PC-9 (cell line): ENCODE measurements around the gene IBA57. TPM values are rescaled to one million over a fixed set of nuclear protein-coding genes. Genes with fewer than 3 reads are reported as not detected.

ENCODE experiments used
- BruUV-seq: library from RNA; stranded (reverse); fragments of 400-500 nt; replicated peaks from 2 replicates; lab custom pipeline; 2021; lab: Mats Ljungman, UMichigan
- CTCF ChIA-PET: fragments of 300-600 bp; sonication (Branson Sonifier 250); formaldehyde crosslinking; loops from one replicate; lab custom pipeline; 2022; ENCODE audit warnings: antibody characterized with exemption; lab: Charles Lee
- POLR2A ChIA-PET: fragments of 300-600 bp; sonication (Branson Sonifier 250); formaldehyde crosslinking; loops from one replicate; lab custom pipeline; 2022; ENCODE audit warnings: antibody characterized with exemption; ENCODE audit not compliant: unreplicated experiment; lab: Charles Lee
- DNase-seq, 2 experiments: peaks; one replicate each; pipeline versions ENCODE4 v3.0.0 to v3.0.0-alpha.2; 2015 to 2022; ENCODE audit warnings: mixed read lengths in 1 of 2
- H2AFZ ChIP-seq: fragments of 200-600 bp; sonication (generic); 2 replicates; pipeline ENCODE4 v1.8.1; 2017; ENCODE audit warnings: antibody characterized with exemption
- H3F3A ChIP-seq: fragments of 200-600 bp; sonication (generic); 2 replicates; pipeline ENCODE4 v1.8.1; 2017; ENCODE audit warnings: antibody characterized with exemption, mild to moderate bottlenecking, low read depth; ENCODE audit not compliant: insufficient read depth
- H3K27ac ChIP-seq: fragments of 200-600 bp; sonication (generic); 2 replicates; pipeline ENCODE4 v1.6.1; 2016; ENCODE audit warnings: mixed run types
- H3K27me3 ChIP-seq: fragments of 200-600 bp; sonication (generic); 2 replicates; pipeline ENCODE4 v1.6.1; 2016; ENCODE audit warnings: low read depth, mixed run types; ENCODE audit not compliant: insufficient read depth
- H3K36me3 ChIP-seq: fragments of 200-600 bp; sonication (generic); 2 replicates; pipeline ENCODE4 v1.6.1; 2016; ENCODE audit warnings: low read depth, mixed run types
- H3K4me1 ChIP-seq: fragments of 200-600 bp; sonication (generic); replicated peaks from 2 replicates; pipeline ENCODE4 v1.6.1; 2016; ENCODE audit warnings: mixed run types; ENCODE audit not compliant: insufficient read depth
- H3K4me2 ChIP-seq: fragments of 200-600 bp; sonication (generic); 2 replicates; pipeline ENCODE4 v1.6.1; 2017; ENCODE audit warnings: mixed run types
- H3K4me3 ChIP-seq: fragments of 200-600 bp; sonication (generic); 2 replicates; pipeline ENCODE4 v1.6.1; 2016; ENCODE audit warnings: mixed run types
- H3K79me2 ChIP-seq: fragments of 200-600 bp; sonication (generic); 2 replicates; pipeline ENCODE4 v1.6.1; 2017; ENCODE audit warnings: low read depth, mixed run types
- H3K9me2 ChIP-seq: fragments of 200-600 bp; sonication (generic); 2 replicates; pipeline ENCODE4 v1.8.1; 2017; ENCODE audit warnings: mild to moderate bottlenecking; ENCODE audit not compliant: insufficient read depth
- H3K9me3 ChIP-seq: fragments of 200-600 bp; sonication (generic); 2 replicates; pipeline ENCODE4 v1.8.1; 2016; ENCODE audit warnings: low read depth; ENCODE audit not compliant: insufficient read depth
- H4K20me1 ChIP-seq: fragments of 200-600 bp; sonication (generic); 2 replicates; pipeline ENCODE4 v1.8.1; 2017; ENCODE audit not compliant: insufficient read depth
- EZH2 ChIP-seq: fragments of 200-600 bp; sonication (generic); IDR thresholded peaks from 2 replicates; pipeline ENCODE4 v1.8.0; 2017; ENCODE audit warnings: antibody characterized with exemption, low read depth
- intact Hi-C: fragments of 100-400 bp; cut with micrococcal nuclease; formaldehyde crosslinking; loops from one replicate; pipeline ENCODE4 v1.10.0; 2022; ENCODE audit not compliant: unreplicated experiment
- total RNA-seq: library from RNA; stranded (reverse); gene quantifications from 2 replicates; pipeline ENCODE4 v1.2.3, GENCODE V29; 2021
- TF ChIP-seq, protein P1 (sequence below): fragments of 200-600 bp; sonication (generic); conservative IDR thresholded peaks from 2 replicates; pipeline ENCODE4 v1.6.1; 2017; ENCODE audit warnings: mixed run types, antibody characterized with exemption, mild to moderate bottlenecking, moderate library complexity

Gene IBA57
- total RNA-seq, 1 experiment from 2014 or later: 7.8 TPM

DNA sequence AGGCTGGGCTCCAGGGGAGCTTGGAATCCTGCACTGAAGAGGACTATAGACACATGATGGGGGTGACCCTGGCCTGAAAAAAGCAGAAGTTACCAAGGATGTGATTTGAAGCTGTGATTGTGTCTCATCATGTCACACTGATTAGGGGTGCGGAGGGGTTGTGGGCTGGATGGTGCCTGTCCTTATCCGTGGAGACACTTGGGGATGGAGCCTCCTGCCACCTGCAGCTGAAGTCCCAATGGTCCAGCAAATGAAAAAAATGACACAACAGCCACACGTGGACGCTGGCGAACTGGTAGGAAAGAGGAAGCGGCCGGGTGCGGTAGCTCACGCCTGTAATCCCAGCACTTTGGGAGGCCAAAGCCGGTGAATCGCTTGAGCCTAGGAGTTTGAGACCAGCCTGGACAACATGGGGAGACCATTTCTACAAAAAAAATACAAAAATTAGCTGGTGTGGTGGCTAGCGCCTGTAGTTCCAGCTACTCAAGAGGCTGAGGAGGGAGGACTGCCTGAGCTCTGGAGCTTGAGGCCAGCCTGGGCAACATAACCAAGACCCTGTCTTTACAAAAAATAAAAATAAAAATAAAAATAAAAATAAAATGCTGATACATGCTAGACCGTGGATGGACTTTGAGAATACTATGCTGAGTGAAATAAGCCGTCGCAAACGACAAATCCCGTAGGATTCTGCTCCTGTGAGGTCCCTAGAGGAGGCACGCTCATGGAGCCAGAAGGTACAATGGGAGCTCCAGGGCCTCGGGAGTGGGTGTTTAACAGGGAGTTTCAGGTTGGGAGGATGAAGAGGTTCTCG is 838 bp upstream of the IBA57 start:
- no peaks in the 10 kb centered on the region for H3K36me3 ChIP-seq
- TSS peak; percentile 92 for BruUV-seq
- H3F3A ChIP-seq: peaks cover 7% of the 10 kb centered on the region; the same call in 1 of the 2 replicates
- 0 out of 2 replicates have a peak, but pooled peaks cover 21% of the 10 kb centered on the region for H3K79me2 ChIP-seq
- H3K27me3 ChIP-seq: no peaks in the 10 kb centered on the region
- peaks cover 13% of the 10 kb centered on the region for H3K4me1 ChIP-seq
- no peaks in the 10 kb centered on the region for H4K20me1 ChIP-seq
- peak overlapping the region; percentile 76; the same call in 1 of the 2 replicates for H2AFZ ChIP-seq
- TF ChIP-seq EZH2: no peak
- TF ChIP-seq, protein P1, sequence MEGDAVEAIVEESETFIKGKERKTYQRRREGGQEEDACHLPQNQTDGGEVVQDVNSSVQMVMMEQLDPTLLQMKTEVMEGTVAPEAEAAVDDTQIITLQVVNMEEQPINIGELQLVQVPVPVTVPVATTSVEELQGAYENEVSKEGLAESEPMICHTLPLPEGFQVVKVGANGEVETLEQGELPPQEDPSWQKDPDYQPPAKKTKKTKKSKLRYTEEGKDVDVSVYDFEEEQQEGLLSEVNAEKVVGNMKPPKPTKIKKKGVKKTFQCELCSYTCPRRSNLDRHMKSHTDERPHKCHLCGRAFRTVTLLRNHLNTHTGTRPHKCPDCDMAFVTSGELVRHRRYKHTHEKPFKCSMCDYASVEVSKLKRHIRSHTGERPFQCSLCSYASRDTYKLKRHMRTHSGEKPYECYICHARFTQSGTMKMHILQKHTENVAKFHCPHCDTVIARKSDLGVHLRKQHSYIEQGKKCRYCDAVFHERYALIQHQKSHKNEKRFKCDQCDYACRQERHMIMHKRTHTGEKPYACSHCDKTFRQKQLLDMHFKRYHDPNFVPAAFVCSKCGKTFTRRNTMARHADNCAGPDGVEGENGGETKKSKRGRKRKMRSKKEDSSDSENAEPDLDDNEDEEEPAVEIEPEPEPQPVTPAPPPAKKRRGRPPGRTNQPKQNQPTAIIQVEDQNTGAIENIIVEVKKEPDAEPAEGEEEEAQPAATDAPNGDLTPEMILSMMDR: no peak
- peak overlapping the region; percentile 88 for H3K4me2 ChIP-seq
- H3K9me3 ChIP-seq: no peaks in the 10 kb centered on the region
- ChIA-PET CTCF (interaction anchor here (0.6 to 1.5 kb wide), 5 partner anchors 9 to 1425 kb away, joined by 3 to 11 read pairs (median 8); no protein-coding TSS in a partner anchor), POLR2A (interaction anchor here (0.6 to 1.0 kb wide), 6 partner anchors 7 to 105 kb away, joined by 3 to 9 read pairs (median 4); no protein-coding TSS in a partner anchor)
- peak overlapping the region; percentile 60 for H3K27ac ChIP-seq
- peak overlapping the region; percentile 70; the same call in 1 of the 2 replicates for H3K4me3 ChIP-seq
- no peaks in the 10 kb centered on the region for H3K9me2 ChIP-seq
- intact Hi-C loops: loop anchor here (5.0 kb wide), 1 partner anchor 602 kb away; the partner anchor contains the start of gene ZNF678
- DNase-seq: no peak

DNA sequence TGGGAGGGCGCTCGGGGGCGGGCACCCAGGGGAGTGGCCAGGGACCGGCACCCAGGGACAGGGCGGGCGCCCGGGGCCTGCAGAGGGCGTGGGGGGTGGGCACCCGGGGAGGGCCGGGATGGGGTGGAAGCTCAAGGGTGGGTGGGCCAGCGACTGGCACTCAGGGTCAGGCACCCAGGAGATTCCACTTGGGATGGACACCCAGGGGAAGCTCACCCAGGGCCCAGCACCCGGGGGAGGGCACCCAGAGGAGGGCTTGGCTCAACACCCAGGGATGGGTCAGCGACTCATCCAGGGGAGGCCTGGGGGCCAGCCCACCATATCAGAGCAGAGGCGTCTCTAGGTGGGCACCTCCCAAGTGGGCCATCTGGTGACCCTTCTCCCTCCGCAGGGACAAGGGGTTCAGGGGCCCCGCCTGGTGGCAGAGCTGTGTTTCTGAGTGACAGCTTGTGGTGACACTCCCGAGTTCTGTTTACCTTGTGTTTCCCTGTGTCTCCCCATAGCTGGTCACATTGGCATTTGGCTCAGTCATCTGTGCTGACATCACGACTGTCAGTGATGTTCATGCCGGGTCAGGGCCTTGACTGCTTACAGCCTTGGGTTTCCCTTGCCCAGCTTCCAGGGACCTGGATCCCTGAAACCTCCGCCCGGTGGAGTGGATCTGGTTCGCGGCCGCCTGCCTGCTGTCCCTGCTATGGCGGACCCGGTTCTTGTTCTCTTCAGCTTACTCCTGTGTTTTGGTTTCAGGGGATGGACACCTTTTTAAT is 749 bp downstream of the IBA57 start:
- Histone ChIP-seq H3K4me2 (peak overlapping the region; percentile 73), H4K20me1 (no peaks in the 10 kb centered on the region), H3K4me3 (peak overlapping the region; percentile 88), H3K9me3 (no peaks in the 10 kb centered on the region), H2AFZ (no peak overlapping the region), H3K9me2 (no peaks in the 10 kb centered on the region), H3K79me2 (0 out of 2 replicates have a peak, but pooled peaks cover 21% of the 10 kb centered on the region), H3K27ac (peak overlapping the region; percentile 44), H3K4me1 (peaks cover 13% of the 10 kb centered on the region), H3K27me3 (no peaks in the 10 kb centered on the region), H3K36me3 (no peaks in the 10 kb centered on the region), H3F3A (peaks cover 7% of the 10 kb centered on the region; the same call in 1 of the 2 replicates)
- TF ChIP-seq EZH2: no peak
- TF ChIP-seq, protein P1: no peak; the same call in none of the 2 replicates
- CTCF ChIA-PET: interaction anchor here (0.9 to 1.4 kb wide), 3 partner anchors 14 to 162 kb away, joined by 3 to 5 read pairs (median 4); no protein-coding TSS in a partner anchor
- POLR2A ChIA-PET: interaction anchor here (0.5 to 0.7 kb wide), 4 partner anchors 202 to 407 kb away, joined by 3 to 7 read pairs (median 4); no protein-coding TSS in a partner anchor
- intact Hi-C loops: loop anchor here (1.0 to 5.0 kb wide), 6 partner anchors 26 to 604 kb away; partner anchors contain the start of genes GUK1, MRPL55 and ZNF678
- peak; percentile 82 to 85 for DNase-seq
- BruUV-seq: no TSS peak
